Natural killer cell (primary cell): ENCODE results near the gene GALNT17. TPM values are rescaled to one million over a fixed set of nuclear protein-coding genes. Genes with fewer than 3 reads are reported as not detected.

Source experiments
- ATAC-seq, 3 donors: fragments of 150-1000 bp in 2 of 3; fragments of 200-7000 bp in 1 of 3; cut with Tn5 transposase; 1 replicate in 1 of 3; 2 replicates in 2 of 3; pipeline ENCODE4 v1.10.0; 2021; ENCODE audit warnings: mild to moderate bottlenecking in 2 of 3, moderate library complexity in 2 of 3
- DNase-seq, 2 donors: peaks; one replicate each; pipeline versions ENCODE4 v3.0.0 to v3.0.0-alpha.2; 2013 to 2021; ENCODE audit warnings: mixed read lengths in 1 of 2
- H3K27ac ChIP-seq: one replicate; pipeline ENCODE4 v1.5.1; 2013; ENCODE audit warnings: mild to moderate bottlenecking, low read length
- H3K27me3 ChIP-seq: one replicate; pipeline ENCODE4 v1.6.1; 2013; ENCODE audit warnings: low read length; ENCODE audit not compliant: control insufficient read depth, insufficient read depth
- H3K36me3 ChIP-seq: one replicate; pipeline ENCODE4 v1.6.1; 2013; ENCODE audit warnings: low read length; ENCODE audit not compliant: control insufficient read depth, insufficient read depth
- H3K4me1 ChIP-seq: one replicate; pipeline ENCODE4 v1.6.1; 2013; ENCODE audit warnings: low read length; ENCODE audit not compliant: control insufficient read depth, insufficient read depth
- H3K4me3 ChIP-seq: one replicate; pipeline ENCODE4 v1.5.1; 2013; ENCODE audit warnings: low read length
- H3K9me3 ChIP-seq: one replicate; pipeline ENCODE4 v1.6.1; 2013; ENCODE audit warnings: low read length; ENCODE audit not compliant: control insufficient read depth, insufficient read depth
- H3K27ac Mint-ChIP-seq, 2 donors: one replicate each; pipeline ENCODE4 v1.8.0; 2022; ENCODE audit warnings: mild to moderate bottlenecking in 2 of 2, mixed read lengths in 2 of 2, moderate library complexity in 1 of 2
- H3K27me3 Mint-ChIP-seq, 2 donors: one replicate each; pipeline ENCODE4 v1.8.0; 2022; ENCODE audit warnings: low read depth in 2 of 2, mixed read lengths in 2 of 2
- H3K36me3 Mint-ChIP-seq: one replicate; pipeline ENCODE4 v1.8.0; 2022; ENCODE audit warnings: mixed read lengths
- H3K4me1 Mint-ChIP-seq, 2 donors: one replicate each; pipeline ENCODE4 v1.8.0; 2022; ENCODE audit warnings: mixed read lengths in 2 of 2
- H3K4me3 Mint-ChIP-seq: one replicate; pipeline ENCODE4 v1.8.0; 2022; ENCODE audit warnings: mild to moderate bottlenecking, moderate library complexity, mixed read lengths
- H3K9me3 Mint-ChIP-seq, 2 donors: one replicate each; pipeline ENCODE4 v1.8.0; 2022; ENCODE audit warnings: mixed read lengths in 2 of 2
- CTCF ChIP-seq: fragments of 200-600 bp; IDR thresholded peaks from one replicate; pipeline ENCODE4 v1.8.0; 2022; ENCODE audit warnings: antibody characterized with exemption
- WGBS: methylation state at CpG from one replicate; pipeline ENCODE4 v1.1.7; 2013; ENCODE audit warnings: missing lambda C conversion rate; ENCODE audit not compliant: insufficient coverage; 5-methylcytosine and 5-hydroxymethylcytosine counted together
- intact Hi-C: fragments of 100-400 bp; cut with micrococcal nuclease; formaldehyde crosslinking; loops from one replicate; pipeline ENCODE4 v1.14.2; 2022
- total RNA-seq, 4 donors: library from RNA; stranded (reverse); fragments of 120-200 nt in 1 of 4; gene quantifications; one replicate each; pipeline versions ENCODE4 v1.2.3 to v1.2.4, GENCODE V29; 2013 to 2022

The GALNT17 gene
- total RNA-seq, 3 donors from 2014 or later (not counting 1 experiment from before 2014, with no cell fraction given): not detected

- 71% methylated on average over 1 of the region's 1 CpG for WGBS
- Mint-ChIP-seq H3K27ac (no peak overlapping the region), H3K27me3 (peaks cover 0 to 3% of the 10 kb centered on the region in 2 donors), H3K36me3 (no peaks in the 10 kb centered on the region), H3K4me1 (no peaks in the 10 kb centered on the region), H3K4me3 (no peak overlapping the region), H3K9me3 (peaks cover 3% of the 10 kb centered on the region in 2 donors)
- no peak for DNase-seq
- Histone ChIP-seq H3K27ac (no peak overlapping the region), H3K9me3 (no peaks in the 10 kb centered on the region), H3K4me1 (no peaks in the 10 kb centered on the region), H3K27me3 (no peaks in the 10 kb centered on the region), H3K4me3 (no peak overlapping the region), H3K36me3 (no peaks in the 10 kb centered on the region)
- TF ChIP-seq CTCF: no peak
- intact Hi-C loops: no loop called here
- no peak for ATAC-seq
These were observed 559.6 kb downstream of the GALNT17 start for GRCh38 chr7:71691538-71691937.

- Mint-ChIP-seq H3K27me3 (peaks cover 0 to 3% of the 10 kb centered on the region in 2 donors), H3K4me3 (no peak overlapping the region), H3K4me1 (no peaks in the 10 kb centered on the region), H3K36me3 (no peaks in the 10 kb centered on the region), H3K27ac (no peak overlapping the region), H3K9me3 (peaks cover 6 to 10% of the 10 kb centered on the region in 2 donors)
- Histone ChIP-seq H3K27ac (no peak overlapping the region), H3K36me3 (no peaks in the 10 kb centered on the region), H3K4me3 (no peak overlapping the region), H3K27me3 (no peaks in the 10 kb centered on the region), H3K4me1 (no peaks in the 10 kb centered on the region), H3K9me3 (no peaks in the 10 kb centered on the region)
- TF ChIP-seq CTCF: no peak
- intact Hi-C loops: no loop called here
- DNase-seq: no peak
- ATAC-seq: no peak
- 84% methylated on average over 5 of the region's 6 CpGs for WGBS
These were observed 562.7 kb downstream of the GALNT17 start for GRCh38 chr7:71694665-71695064.

GRCh38 chr7:71695186-71695585 lies 563.2 kb downstream of the GALNT17 start:
- WGBS: 100% methylated on average over 1 of the region's 2 CpGs
- intact Hi-C loops: no loop called here
- H3K27me3 Mint-ChIP-seq: peaks cover 0 to 3% of the 10 kb centered on the region in 2 donors
- H3K27ac Mint-ChIP-seq: no peak overlapping the region
- H3K4me1 Mint-ChIP-seq: no peaks in the 10 kb centered on the region
- no peaks in the 10 kb centered on the region for H3K27me3 ChIP-seq
- no peaks in the 10 kb centered on the region for H3K9me3 ChIP-seq
- H3K27ac ChIP-seq: no peak overlapping the region
- H3K4me3 ChIP-seq: no peak overlapping the region
- no peaks in the 10 kb centered on the region for H3K36me3 Mint-ChIP-seq
- H3K9me3 Mint-ChIP-seq: peaks cover 6 to 10% of the 10 kb centered on the region in 2 donors
- H3K4me1 ChIP-seq: no peaks in the 10 kb centered on the region
- ATAC-seq: no peak
- no peaks in the 10 kb centered on the region for H3K36me3 ChIP-seq
- TF ChIP-seq CTCF: no peak
- no peak for DNase-seq
- no peak overlapping the region for H3K4me3 Mint-ChIP-seq

DNA sequence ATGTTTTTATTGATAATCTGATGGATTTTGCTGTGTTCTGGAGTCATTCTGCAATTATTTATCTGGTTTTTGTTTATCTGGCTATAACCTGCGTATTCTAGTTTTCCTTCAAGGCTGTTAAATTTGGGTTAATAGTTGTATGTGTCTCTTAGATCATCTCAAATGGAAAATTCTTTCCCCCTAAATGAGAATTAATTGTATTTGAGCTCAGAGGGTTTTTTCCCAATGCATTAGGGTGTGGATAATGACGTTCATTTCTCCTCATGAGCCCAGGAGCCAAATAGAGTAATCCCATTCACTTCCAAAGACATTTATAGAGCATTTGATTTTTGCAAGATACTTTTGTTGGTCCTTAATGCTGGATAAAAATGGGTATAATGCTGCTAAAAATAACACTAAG lies 564.6 kb downstream of the GALNT17 start:
- H3K27me3 Mint-ChIP-seq: peaks cover 0 to 3% of the 10 kb centered on the region in 2 donors
- H3K27ac Mint-ChIP-seq: no peak overlapping the region
- Histone ChIP-seq H3K36me3 (no peaks in the 10 kb centered on the region), H3K27me3 (no peaks in the 10 kb centered on the region), H3K9me3 (no peaks in the 10 kb centered on the region), H3K4me3 (no peak overlapping the region), H3K4me1 (no peaks in the 10 kb centered on the region), H3K27ac (no peak overlapping the region)
- no peaks in the 10 kb centered on the region for H3K4me1 Mint-ChIP-seq
- H3K36me3 Mint-ChIP-seq: no peaks in the 10 kb centered on the region
- no peak for ATAC-seq
- no peak for DNase-seq
- WGBS: no CpG with 5 or more reads among the region's 2 CpGs
- TF ChIP-seq CTCF: no peak
- intact Hi-C loops: no loop called here
- H3K9me3 Mint-ChIP-seq: peaks cover 6 to 10% of the 10 kb centered on the region in 2 donors
- no peak overlapping the region for H3K4me3 Mint-ChIP-seq
